ENCODE measurements around the gene ATG13. TPM values are rescaled to one million over a fixed set of nuclear protein-coding genes. Genes with fewer than 3 reads are reported as not detected.

The ATG13 gene
- total RNA-seq, 1 donor from 2014 or later, result 85.6 TPM

DNA sequence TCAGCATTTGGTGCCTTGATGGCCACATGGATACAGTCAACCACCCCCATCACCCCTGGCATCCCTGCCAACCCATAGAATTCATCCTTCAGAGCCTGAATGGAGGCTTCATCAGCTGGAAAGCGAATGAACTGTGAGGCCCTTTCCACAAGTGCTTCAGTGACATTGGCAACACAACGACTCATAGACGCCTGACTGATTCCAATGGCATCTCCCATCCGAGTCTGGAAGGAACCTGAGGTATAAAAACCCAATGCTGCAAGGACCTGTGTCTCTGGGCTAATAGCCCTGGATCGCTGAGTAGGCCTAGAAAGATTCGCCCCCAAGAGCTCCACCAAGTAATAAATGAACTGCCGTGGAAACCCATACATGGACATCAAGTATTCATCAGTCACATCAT, 1.6 kb upstream of the ATG13 start:
- Mint-ChIP-seq H3K36me3 (ENCODE audit: low read depth, unreplicated experiment) (no peaks in the 10 kb centered on the region), H3K9me3 (ENCODE audit: unreplicated experiment) (no peaks in the 10 kb centered on the region), H3K27ac (ENCODE audit: unreplicated experiment) (no peak overlapping the region), H3K27me3 (ENCODE audit: unreplicated experiment) (peaks cover 5% of the 10 kb centered on the region), H3K4me3 (ENCODE audit: unreplicated experiment) (no peak overlapping the region), H3K4me1 (ENCODE audit: unreplicated experiment) (peaks cover 12% of the 10 kb centered on the region)
- DNase-seq (ENCODE audit: low spot score), result no peak
- TF ChIP-seq, protein P1, sequence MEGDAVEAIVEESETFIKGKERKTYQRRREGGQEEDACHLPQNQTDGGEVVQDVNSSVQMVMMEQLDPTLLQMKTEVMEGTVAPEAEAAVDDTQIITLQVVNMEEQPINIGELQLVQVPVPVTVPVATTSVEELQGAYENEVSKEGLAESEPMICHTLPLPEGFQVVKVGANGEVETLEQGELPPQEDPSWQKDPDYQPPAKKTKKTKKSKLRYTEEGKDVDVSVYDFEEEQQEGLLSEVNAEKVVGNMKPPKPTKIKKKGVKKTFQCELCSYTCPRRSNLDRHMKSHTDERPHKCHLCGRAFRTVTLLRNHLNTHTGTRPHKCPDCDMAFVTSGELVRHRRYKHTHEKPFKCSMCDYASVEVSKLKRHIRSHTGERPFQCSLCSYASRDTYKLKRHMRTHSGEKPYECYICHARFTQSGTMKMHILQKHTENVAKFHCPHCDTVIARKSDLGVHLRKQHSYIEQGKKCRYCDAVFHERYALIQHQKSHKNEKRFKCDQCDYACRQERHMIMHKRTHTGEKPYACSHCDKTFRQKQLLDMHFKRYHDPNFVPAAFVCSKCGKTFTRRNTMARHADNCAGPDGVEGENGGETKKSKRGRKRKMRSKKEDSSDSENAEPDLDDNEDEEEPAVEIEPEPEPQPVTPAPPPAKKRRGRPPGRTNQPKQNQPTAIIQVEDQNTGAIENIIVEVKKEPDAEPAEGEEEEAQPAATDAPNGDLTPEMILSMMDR (IDR thresholded peaks at IDR 0.05; ENCODE audit: unreplicated experiment), result no peak

DNA sequence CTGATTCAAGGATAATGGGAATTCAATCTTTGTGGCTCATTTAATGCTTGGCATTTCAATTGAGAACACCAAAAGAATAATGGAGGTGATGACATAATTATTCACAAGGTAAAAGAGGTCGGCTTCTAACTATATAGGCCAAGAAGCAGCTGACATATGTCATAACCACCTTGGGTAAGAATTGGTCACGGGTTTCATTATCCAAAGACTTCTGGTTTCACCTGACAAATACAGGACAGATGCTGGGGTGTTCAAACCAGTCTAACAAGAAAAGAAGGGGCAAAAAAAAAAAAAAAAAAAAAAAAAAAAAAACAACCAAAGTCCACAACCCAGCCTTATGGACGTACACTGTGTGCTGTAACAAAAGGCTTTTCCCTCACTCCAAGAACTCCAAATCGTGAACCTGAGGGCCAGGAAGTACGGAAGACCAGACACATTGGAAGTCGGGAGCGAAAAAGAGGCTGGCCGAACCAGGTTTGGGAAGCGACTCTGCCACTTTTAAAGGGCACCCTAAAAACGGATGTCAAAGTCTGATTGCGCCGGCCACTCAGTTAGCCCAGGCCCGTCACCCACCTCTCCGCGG, 711 bp upstream of the ATG13 start:
- H3K9me3 Mint-ChIP-seq (ENCODE audit: unreplicated experiment), result no peaks in the 10 kb centered on the region
- H3K27me3 Mint-ChIP-seq (ENCODE audit: unreplicated experiment), result peaks cover 5% of the 10 kb centered on the region
- H3K36me3 Mint-ChIP-seq (ENCODE audit: low read depth, unreplicated experiment), result peaks cover 4% of the 10 kb centered on the region
- DNase-seq (ENCODE audit: low spot score), result no peak
- H3K27ac Mint-ChIP-seq (ENCODE audit: unreplicated experiment), result peak overlapping the region; percentile 98
- H3K4me1 Mint-ChIP-seq (ENCODE audit: unreplicated experiment), result peaks cover 12% of the 10 kb centered on the region
- H3K4me3 Mint-ChIP-seq (ENCODE audit: unreplicated experiment), result peak overlapping the region; percentile 93
- TF ChIP-seq, protein P1 (IDR thresholded peaks at IDR 0.05; ENCODE audit: unreplicated experiment), result no peak

DNA sequence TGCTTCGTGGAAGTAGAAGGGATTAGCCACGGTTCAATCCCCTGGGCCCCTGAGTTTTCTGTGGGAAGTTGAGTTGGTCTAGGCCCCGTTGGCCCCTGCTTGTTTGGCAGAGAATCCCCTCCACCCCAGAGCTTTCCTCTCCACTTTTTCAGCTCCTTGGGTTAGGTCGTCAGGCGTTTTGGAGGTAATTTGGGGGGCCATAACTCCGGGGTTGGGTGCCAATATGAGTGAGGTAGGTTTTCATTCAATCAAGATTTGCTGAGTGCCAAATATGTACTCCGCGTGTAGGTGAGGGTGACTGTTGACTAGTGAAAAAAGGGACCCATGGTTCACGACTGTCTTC, 590 bp downstream of the ATG13 start:
- H3K9me3 Mint-ChIP-seq (ENCODE audit: unreplicated experiment), result no peaks in the 10 kb centered on the region
- H3K27me3 Mint-ChIP-seq (ENCODE audit: unreplicated experiment), result peaks cover 5% of the 10 kb centered on the region
- TF ChIP-seq, protein P1 (IDR thresholded peaks at IDR 0.05; ENCODE audit: unreplicated experiment), result no peak
- H3K27ac Mint-ChIP-seq (ENCODE audit: unreplicated experiment), result peak overlapping the region; percentile 100
- peaks cover 12% of the 10 kb centered on the region for H3K4me1 Mint-ChIP-seq (ENCODE audit: unreplicated experiment)
- H3K4me3 Mint-ChIP-seq (ENCODE audit: unreplicated experiment), result peak overlapping the region; percentile 97
- peaks cover 4% of the 10 kb centered on the region for H3K36me3 Mint-ChIP-seq (ENCODE audit: low read depth, unreplicated experiment)
- DNase-seq (ENCODE audit: low spot score), result no peak

DNA sequence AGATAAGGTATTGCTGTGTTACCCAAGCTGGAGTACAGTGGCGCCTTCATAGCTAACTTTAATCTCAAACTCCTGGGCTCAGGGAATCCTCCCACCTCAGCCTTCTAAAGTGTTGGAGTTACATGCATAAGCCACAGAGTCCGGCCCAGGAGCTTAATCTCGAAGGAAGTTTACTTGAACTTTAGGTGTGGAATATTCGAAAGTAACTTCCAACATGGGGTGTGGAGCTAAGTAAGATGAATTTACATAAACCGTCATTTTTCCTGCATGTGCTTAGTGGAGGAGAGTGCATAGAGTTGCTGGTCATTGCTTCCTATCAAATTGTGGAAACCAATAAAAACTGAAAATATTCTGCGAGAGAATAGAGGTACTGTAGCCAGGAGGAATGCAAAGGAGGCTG, 1.5 kb downstream of the ATG13 start:
- peaks cover 5% of the 10 kb centered on the region for H3K27me3 Mint-ChIP-seq (ENCODE audit: unreplicated experiment)
- peaks cover 4% of the 10 kb centered on the region for H3K36me3 Mint-ChIP-seq (ENCODE audit: low read depth, unreplicated experiment)
- H3K4me3 Mint-ChIP-seq (ENCODE audit: unreplicated experiment), result peak overlapping the region; percentile 80
- peak overlapping the region; percentile 74 for H3K27ac Mint-ChIP-seq (ENCODE audit: unreplicated experiment)
- no peak for DNase-seq (ENCODE audit: low spot score)
- peaks cover 12% of the 10 kb centered on the region for H3K4me1 Mint-ChIP-seq (ENCODE audit: unreplicated experiment)
- no peaks in the 10 kb centered on the region for H3K9me3 Mint-ChIP-seq (ENCODE audit: unreplicated experiment)
- TF ChIP-seq, protein P1 (IDR thresholded peaks at IDR 0.05; ENCODE audit: unreplicated experiment), result no peak

DNA sequence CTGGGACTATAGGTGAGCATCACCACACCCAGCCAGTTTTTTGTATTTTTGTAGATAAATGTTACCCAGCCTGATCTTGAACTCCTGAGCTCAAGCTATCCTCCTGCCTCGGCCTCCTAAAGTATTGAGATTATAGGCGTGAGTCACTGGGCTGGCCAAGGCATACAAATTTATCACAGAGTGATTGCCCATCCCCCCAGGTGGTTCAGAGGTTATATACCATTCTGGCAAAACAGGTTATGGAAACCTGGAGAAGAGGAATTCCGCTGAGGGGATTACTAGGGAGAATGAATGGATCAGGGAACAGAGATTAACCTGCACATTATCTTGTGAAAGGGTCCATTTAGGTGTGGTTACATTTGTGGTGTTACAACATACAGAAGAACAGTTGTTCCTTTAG, 8.1 kb downstream of the ATG13 start:
- no peak overlapping the region for H3K27ac Mint-ChIP-seq (ENCODE audit: unreplicated experiment)
- TF ChIP-seq, protein P1 (IDR thresholded peaks at IDR 0.05; ENCODE audit: unreplicated experiment), result no peak
- DNase-seq (ENCODE audit: low spot score), result no peak
- no peaks in the 10 kb centered on the region for H3K9me3 Mint-ChIP-seq (ENCODE audit: unreplicated experiment)
- H3K27me3 Mint-ChIP-seq (ENCODE audit: unreplicated experiment), result peaks cover 1% of the 10 kb centered on the region
- H3K4me1 Mint-ChIP-seq (ENCODE audit: unreplicated experiment), result no peaks in the 10 kb centered on the region
- peak overlapping the region; percentile 22 for H3K4me3 Mint-ChIP-seq (ENCODE audit: unreplicated experiment)
- peaks cover 9% of the 10 kb centered on the region for H3K36me3 Mint-ChIP-seq (ENCODE audit: low read depth, unreplicated experiment)

Data from endothelial cell (in vitro differentiated cells).